NCI-H1105 treated with DMSO at 0.1 percent for 48 hours (cell line): ENCODE data around the gene BRD9.
"Not testable (repeated sequence)": the region's sequence is repeated elsewhere in the genome, so short reads cannot be mapped to it uniquely, and the experiment has no call there.

Experiments
- DNase-seq: peaks from one replicate; lab custom pipeline; 2025; lab: John Stamatoyannopoulos, UW

The BRD9 gene

GRCh38 chr5:902129-902916 lies 9.7 kb upstream of the BRD9 start:
- no peak for DNase-seq

DNA sequence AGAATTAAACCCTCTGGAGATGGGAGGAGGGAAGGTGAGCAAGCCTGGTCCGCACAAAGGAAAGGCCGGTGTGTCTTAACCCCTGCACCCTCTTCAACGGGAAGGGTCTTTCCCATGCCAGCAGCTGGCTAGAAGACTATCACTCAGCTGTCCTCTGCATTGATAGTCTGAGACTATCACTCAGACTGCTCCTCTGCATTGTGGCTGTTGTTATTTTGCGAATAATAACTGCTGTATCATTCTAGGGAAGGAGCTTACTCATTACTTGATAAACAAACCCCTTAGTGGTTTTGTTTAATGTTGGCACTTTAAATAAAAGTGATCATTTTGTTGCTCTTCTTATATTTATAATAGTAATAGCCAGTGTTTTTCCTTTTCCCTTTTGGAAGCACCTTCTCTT lies 8.2 kb upstream of the BRD9 start:
- DNase-seq = no peak

GRCh38 chr5:893711-894110 lies 1.1 kb upstream of the BRD9 start:
- DNase-seq = no peak

DNA sequence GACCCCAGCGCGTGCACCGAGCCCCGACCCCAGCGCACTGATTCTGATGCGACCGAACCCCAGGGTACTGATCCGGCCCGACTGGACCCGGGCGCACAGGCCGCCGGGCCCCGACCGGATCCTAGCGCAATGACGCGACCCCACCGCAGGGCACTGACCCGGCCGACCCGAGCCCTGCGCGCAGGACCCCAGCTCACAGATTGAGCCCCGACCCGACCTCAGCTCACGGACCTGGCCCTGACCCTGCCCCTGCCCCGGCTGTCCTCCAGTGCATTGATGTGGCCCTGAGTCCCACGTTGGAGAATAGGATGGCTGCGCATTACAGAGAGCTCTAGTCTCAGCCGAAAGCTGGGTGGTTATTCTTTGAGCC lies 521 bp upstream of the BRD9 start:
- no peak for DNase-seq

- DNase-seq = no peak
These were observed 686 bp downstream of the BRD9 start for GRCh38 chr5:891837-892393.

GRCh38 chr5:891117-891836 lies 1.3 kb downstream of the BRD9 start:
- no peak for DNase-seq

DNA sequence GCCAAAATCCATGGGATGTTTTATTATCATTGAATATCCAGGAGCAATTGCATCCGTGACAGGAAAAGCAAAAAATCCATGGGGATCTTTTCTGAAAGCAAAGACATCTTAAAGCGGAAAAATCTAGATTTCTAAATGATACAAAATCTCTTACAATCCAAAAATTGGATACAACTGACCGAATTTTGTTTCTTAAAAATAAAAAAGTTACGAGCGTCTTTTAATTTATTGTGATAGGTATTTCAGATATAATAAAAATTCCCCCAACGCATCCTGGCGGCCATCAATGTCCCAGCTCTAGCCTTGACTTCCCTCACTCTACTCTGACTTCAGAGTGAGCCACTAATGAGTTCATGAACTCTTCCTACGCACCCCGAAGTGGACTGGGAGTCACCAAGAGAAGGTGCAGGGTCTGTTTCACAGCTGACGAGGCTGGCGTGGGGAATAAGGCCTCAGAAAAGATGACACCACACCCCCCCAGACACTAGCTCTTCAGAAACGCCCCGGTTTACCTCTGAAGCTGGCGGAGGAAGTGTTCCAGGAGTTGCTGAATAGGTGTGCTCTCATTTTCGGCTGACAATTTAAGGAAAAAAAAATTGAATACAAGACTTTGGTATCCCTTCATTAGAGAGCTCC lies 3.4 kb downstream of the BRD9 start:
- DNase-seq = no peak

- DNase-seq = no peak
These were observed 4.0 kb downstream of the BRD9 start for GRCh38 chr5:888638-889035.

GRCh38 chr5:887947-888637 lies 4.5 kb downstream of the BRD9 start:
- DNase-seq = no peak

GRCh38 chr5:886716-887325 lies 5.8 kb downstream of the BRD9 start:
- DNase-seq = no peak

DNA sequence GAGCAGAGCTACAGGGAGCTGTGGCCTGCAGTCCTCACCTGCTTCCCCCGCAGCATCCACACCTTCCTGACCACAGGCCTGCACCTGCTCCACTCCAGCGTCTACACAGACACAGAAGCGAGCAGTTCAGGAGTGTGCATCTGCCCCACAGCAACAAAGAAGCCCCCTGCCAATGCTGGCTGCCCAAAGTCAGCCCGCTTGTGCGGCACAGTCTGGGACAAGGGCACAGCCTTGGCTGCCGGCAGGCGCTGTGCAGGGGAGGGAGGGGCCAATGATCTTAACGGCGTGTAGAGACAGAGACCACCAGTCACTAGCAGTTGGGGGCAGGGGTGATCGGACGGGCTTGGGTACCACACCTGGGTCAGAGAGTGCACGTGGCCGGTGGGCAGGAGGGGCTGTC lies 6.6 kb downstream of the BRD9 start:
- no peak for DNase-seq

DNA sequence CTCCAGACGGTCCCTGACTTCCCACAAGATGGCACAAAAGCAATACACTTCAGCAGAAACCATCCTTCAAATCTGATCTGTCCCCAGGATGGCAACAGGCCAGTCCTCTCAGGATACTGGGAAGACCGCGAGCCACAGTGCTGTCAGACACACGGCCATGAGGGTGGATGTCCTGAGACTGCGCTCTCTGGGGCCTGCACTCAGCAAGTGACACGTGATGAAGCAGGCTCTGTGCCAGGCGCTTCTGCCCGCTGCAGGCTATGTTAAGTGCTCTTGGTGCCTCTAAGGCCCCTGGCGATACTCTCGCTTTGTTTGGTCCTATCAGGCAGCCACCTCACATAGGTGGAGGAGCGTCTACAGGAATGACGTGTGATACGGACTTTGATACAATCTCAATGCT lies 7.1 kb downstream of the BRD9 start:
- DNase-seq = peak; percentile 37

DNA sequence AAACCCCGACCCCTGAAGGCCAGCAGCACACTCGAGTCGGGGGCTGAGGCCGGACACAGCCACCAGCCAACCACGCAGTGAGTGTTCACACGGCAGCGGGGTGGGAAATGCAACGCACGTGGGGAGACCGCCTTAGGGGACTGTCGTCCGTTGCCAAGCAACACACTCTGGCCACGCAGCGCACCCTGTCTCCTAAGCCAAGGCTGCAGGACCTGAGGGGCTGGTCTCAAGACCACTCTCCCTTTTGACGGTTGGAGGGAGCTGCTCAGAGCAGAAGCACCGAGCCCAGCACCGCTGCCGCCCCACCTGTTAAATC lies 7.5 kb downstream of the BRD9 start:
- no peak for DNase-seq

DNA sequence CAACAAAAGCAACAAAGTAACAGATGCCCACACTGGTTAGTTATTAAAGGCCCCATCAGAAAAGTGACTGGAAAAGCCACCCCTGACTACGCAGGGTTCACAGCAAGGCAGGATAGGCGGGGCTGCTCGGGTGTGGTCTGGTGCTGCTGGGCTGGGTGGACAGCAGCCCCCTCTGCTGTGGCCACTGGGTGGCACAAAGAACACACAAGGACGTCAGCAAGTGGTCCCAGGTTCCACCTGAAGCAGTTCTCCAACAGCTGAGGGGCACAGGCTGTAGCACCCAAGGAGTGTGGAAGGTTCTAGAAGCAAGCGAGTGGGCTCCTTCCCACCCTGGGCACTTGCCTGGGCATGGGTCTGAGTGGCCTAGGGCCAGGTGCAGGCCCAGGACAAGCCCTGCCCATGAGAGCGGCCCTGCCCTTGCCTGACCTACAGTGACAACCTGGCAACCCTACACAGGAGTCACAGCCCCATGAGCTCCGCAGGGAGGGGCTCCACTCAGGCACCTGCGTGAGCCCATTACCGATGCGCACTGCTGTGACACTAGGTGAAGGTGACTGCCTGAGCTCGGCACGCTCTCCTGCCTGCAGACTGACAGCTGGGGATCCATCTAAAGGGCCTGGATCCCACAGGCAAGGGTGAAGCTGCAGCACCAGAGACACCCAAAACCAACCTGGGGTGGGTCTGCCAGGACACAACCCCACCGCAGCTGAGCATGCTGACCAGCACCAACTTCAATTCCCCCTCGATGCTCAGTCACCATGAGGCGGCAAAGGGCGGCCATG lies 8.1 kb downstream of the BRD9 start:
- no peak for DNase-seq

DNA sequence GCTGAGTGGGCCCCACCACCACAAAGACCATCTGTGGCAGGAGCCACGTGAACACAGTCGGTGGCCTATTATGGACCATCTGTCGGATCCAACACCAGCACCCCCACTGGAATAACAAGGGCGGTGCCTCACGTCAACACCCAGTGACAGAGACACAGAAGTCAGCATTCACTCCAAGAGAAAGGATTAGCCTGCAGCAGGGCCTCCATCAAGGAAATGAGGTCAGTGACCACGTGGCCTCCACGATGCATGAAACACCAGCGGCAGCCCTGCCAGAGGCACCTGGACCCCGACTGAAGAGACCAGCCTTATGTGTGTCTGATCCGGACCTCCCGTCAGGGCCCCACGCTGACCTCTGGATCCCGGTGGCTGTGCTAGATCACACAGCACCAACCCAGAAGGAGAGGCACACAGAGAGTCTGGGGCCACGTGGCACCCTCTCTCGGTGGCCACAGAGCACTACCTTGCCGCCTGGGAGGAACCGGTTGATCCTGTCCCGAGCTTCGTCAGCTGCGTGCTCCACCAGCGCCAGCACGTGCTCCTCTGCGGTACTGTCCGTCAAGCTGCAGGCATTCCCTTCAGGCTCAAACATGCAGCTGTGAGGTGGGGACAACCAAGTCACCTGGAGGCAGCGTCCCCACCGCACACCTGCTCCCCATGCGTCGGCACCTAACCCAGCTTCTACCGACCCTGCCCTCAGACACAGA lies 9.0 kb downstream of the BRD9 start:
- no peak for DNase-seq

DNA sequence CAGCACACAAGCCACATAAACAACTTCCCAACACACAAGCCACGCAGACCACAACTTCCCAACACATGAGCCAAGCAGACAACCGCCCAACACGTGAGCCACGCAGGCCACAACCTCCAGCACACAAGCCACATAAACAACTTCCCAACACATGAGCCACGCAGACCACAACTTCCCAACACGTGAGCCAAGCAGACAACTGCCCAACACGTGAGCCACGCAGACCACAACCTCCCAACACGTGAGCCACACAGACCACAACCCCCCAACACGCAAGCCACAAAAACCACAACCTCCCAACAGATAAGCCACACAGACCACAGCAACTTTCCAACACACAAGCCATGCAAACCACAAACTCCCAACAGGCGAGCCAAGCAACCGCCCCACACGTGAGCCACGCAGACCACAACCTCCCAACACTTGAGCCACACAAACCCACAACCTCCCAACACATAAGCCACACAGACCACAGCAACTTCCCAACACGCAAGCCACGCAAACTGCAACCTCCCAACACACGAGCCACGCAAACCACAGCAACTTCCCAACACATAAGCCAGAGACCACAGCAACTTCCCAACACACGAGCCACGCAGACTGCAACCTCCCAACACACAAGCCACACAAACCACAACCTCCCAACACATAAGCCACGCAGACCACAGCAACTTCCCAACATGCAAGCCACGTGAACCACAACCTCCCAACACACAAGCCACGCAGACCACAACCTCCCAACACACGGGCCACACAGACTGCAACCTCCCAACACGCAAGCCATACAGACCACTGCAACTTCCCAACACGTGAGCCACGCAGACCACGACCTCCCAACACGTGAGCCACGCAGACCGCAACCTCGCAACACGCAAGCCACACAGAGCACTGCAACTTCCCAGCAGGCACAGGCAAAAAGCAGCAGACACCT lies 10.1 kb downstream of the BRD9 start:
- DNase-seq = no peak

DNA sequence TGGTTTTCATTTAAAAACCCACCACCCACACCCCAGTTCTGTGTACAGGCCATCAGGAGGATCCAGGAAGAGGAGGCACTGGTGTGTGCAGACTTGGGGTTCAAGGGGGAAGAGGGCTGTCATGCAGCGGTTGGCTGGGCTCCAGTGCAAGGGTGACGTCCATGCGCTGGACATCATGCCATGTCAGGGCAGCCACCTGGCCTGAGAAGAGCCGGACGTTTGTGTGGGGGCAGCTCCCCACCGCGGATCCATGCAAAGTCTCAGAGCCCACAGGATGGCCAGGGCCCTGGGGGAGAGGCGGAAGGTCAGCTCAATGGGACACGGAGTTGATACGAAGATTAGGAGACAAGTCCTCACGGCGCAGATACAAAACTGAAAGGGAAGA lies 11.1 kb downstream of the BRD9 start:
- DNase-seq = no peak

DNA sequence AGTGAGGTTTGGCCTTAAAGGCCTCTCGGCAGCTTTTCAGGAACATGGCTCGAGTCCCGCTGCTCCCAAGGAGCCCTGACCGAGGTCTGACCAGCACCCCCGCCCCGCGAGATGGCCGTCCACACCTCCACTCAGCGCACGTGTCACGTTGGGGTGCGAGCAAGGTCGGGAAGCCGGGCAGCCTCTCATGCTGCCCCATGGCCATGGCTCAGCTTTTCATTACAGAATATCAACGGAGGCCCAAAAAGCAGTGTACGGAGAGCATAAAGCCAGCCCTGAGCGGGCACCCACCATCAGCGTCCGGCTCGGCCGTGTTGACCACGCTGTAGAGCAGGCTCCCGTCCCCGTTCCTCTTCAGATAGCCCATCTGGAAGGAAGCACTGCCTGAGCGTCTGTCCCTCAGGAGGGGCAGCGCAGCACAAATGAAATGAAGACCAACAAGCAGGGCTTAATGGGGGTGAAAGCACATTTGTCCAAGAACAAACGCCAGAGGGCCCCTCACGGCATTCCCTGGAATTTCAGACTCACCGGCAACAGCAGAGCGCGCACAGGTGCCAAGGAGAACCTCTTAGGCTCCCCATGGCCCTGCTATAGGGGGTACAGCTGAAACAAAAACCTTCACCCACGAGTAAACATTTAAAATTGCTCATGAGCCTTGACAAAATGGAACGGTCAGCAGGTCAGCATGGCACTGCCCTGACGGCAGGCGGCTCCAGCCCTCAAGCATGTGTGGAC lies 11.6 kb downstream of the BRD9 start:
- no peak for DNase-seq

- DNase-seq = not testable (repeated sequence)
These were observed 13.9 kb downstream of the BRD9 start for GRCh38 chr5:878677-879076.
